ENCODE results near the gene XCL1.
A peak's percentile ranks its signal among the peaks of the same experiment; 100 is the strongest.
"Not testable (repeated sequence)": the region's sequence is repeated elsewhere in the genome, so short reads cannot be mapped to it uniquely, and the experiment has no call there.

The XCL1 gene

DNA sequence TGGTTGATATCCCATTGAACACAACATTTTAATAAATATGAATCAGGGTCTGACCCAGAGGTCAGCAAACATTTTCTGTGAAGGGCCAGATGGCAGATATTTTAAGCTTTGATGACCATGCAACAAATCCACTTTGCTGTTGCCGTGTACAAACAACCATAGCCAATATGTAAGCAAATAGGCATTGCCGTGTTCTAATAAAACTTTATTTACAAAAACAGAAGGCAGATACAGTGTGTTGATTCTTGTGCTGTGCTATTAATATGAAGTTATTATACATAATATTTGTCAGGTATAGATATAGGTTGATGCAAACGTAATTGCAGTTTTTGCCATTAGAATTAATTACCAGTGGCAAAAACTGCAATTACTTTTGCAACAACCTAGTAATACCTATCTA, 8.8 kb upstream of the XCL1 start:
- no peak for DNase-seq (ENCODE audit: low read depth in 2 of 2)

DNA sequence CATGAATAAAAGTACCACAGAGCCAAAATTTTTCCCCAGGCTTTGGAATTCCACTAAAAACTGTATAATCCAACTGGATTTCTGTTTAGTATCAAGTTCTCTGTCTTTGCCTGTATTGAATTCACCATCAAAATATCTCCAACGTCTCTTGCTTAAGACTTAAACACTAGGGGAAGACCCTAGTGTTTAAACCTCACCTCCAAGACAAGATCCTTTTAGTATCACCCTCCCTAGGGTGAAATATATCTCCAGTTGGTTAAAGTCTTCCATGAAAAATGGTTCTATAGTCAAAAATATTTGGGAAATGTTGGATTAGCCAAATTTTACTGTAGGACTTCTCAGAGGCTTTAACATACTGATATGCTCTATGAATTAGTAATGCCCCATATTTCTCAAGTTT, 8.1 kb upstream of the XCL1 start:
- no peak for DNase-seq (ENCODE audit: low read depth in 2 of 2)

DNA sequence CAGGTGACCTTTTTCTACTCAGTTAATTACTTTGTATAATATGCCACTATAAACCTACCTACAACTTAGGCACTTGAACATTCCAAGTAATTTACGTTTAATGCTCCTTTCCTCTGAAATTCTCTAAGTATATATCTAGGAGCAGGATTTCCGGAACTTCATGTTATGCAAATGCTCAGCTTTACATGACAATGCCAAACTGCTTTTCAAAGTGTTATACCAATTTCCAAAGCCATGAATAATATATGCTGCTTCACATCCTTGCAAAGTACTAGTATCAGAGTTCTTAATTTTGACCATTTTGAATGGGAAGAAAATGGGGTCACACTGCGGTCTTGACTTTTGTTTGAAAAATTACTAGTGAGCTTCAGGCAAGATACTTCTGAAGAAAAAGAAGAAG, 5.8 kb upstream of the XCL1 start:
- no peak for DNase-seq (ENCODE audit: low read depth in 2 of 2)

DNA sequence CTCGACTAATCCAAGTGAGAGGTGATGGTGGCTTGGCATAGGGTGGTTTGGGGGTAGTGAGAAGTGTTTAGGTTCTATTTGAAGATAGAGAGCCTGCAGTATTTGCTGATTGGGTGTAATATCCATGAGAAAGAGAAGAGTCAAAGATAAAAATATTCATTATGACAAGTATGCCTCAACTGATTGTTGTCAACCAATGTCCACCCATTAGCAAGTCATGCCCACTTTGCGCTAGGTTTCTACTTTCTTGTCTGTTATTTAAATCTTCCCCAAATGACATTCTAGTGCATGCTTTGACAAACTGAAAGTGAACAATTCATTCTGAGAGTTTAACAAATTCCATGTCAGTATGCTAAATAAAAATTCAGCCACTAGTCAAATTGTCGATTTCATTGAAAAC, 3.8 kb upstream of the XCL1 start:
- no peak for DNase-seq (ENCODE audit: low read depth in 2 of 2)

DNA sequence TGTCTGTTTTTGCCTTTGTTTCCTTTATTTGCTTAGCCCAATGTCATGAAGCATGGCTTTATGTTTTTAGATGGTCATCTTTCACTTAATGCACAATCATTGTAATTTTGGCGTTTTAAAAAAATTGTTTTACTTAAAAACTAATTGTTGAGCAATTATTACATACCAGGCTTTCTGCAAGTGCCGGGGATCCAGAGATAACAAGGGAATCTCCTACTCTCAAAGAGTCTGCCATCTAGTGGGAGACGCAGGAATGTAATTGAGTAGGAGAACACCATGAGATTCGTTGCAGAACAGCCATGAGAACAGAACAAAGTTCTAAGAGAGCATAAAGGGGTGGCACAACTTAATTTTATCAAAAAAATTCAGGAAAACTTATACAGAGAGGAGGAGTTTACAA, 2.2 kb upstream of the XCL1 start:
- not testable (repeated sequence) for DNase-seq (ENCODE audit: low read depth in 2 of 2)

DNA sequence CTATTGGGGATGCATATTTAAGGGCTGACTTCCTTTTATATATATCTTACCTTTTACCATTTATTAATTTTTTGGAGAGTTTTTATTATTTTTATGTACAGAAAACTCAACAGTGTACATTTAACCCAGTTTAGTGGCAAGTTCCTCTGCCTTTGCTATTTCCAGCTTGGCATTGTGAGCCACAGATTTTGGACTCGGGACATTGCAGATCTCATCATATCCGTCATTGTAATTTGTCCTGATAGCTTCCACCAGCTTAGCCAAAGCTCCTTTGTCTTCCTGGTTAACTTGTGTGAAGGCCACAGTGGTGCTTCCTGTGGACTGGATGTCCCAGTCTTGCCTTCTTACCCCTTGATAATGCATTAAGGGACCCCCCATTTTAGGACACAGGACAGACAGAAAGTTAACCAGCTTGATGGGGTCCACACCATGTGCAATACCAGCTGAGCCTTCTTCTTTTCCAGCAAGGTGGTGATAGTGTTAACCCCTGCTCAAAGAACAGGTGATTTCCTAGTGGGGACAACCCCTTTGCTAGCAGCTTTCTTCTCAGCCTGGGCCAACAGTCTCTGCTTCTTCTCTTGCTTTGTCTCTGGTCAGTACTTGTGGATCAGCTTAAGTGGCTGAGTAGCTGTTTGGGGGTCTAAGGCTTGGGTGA, 2.3 kb downstream of the XCL1 start:
- DNase-seq (ENCODE audit: low read depth in 2 of 2): not testable (repeated sequence)

DNA sequence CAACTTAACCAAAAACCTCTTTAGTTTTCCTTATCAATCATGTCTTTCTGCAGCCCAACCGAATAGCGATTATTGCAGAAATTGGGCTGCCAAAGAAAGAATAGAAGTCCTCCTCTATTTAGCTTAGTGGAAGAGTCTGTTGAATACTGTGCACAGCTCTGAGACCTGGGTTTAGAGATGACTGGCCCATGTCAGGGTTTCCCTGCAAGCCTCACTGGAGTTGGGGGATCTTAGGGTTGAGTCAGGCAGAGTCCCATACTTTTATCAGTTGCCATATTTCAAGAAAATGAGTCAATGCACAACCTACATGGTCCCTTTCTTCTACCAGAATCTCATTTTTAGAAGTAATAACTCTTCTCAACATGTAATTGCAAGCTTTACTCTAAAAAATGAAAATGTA, 3.9 kb downstream of the XCL1 start:
- not testable (repeated sequence) for DNase-seq (ENCODE audit: low read depth in 2 of 2)

DNA sequence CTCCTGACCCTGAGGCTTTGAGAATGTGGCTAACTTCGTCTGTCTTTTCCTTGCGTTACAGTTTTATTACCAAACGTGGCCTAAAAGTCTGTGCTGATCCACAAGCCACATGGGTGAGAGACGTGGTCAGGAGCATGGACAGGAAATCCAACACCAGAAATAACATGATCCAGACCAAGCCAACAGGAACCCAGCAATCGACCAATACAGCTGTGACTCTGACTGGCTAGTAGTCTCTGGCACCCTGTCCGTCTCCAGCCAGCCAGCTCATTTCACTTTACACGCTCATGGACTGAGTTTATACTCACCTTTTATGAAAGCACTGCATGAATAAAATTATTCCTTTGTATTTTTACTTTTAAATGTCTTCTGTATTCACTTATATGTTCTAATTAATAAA, 4.6 kb downstream of the XCL1 start:
- not testable (repeated sequence) for DNase-seq (ENCODE audit: low read depth in 2 of 2)

DNA sequence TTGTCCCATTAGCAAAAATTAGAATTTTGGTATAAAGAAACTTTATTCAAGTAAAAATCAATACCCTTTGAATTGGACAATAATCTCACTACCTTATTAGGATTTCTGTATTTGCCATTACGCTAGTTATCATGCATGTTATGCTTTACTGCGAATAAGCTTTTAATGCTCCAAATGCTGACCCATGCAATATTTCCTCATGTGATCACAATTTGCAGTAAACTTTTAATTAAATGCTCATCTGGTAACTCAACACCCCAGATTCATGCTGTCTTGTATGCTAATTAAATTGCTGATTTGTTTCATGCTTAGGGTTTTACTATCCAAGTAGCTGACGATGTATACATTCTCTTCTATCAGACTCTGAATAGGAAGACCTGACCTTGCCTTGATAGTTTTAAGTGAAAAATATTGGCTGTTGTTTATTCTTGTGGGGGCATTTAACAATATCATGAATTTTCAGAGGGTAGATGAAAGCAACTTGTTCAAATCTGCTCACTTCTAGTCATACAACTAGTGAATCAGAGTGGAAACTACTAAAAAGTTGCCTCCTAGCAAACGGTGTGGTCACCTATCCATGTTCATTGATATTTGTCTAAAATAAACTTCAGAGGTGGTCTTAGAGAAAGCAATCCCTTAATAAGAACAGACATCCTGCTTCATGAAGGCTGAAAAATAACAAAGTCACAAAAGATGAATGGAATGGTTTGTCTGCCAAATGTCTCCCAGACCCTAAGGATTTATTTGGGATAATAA, 5.6 kb downstream of the XCL1 start:
- DNase-seq (ENCODE audit: low read depth in 2 of 2): no peak

DNA sequence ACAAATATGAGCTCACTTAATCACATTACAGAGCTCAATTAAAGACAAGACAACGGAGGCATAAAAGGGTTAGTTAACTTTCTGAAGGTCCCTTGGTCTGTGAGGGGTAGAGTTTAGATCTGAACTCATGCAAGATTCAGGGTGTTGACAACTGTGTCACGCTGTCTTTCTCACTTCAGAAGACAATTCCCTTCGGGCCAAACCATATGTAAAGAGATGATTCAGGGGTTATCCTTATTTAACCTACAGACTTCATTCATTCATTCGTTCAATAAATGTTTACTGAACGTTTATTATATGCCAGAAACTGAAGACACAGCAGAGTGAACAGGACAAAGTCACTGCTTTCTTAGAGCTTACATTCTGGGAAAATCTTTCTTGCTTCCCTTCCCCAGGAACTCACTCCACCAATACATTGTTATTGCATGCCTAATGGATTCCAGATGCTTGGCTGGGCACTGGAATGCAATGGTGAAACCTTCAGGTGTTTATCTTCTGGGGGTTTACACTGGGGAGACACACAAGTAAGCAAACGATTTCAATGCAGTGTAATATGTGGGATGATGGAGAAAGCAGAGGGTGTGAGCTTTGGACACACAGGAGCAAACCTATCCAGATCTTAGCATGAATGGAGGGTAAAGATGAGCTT, 6.4 kb downstream of the XCL1 start:
- DNase-seq (ENCODE audit: low read depth in 2 of 2): no peak

DNA sequence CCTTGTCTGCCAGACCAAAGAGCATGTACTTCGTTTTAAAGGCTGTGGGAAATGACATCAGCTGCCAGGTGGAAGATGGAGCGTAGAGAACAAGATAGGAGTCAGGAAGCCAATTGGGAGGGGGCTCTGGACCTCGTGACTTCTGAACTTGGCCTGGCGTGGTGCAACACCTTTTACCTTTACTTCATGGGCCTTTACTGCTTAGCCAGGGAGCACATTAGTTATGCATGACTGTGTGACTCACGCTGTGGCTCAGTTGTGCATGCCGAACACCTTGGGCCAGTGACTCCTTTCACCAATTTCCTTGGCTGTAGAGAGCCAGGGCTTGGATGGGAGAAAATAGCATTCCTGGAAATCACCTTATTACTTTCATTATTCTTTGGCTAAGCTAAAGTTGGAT, 7.2 kb downstream of the XCL1 start:
- DNase-seq (ENCODE audit: low read depth in 2 of 2): no peak

DNA sequence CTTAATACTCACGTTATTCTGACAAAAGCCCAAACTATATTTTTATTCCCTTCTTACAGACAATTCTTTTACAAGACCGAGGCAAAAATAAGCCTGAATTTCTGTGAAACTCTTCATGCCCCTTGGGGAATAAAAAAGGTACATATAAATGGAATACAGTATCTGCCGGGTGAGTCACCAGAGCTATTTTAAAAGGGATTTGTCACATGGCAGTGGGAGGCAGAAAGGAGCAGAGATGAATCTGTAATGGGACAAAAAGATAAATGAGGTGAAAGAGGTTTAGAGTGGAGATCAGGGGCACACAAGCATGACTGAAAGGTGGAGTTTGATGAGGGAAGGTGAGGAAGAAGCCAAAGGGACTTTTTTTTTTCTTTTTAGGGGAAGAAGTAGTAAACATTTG, 8.8 kb downstream of the XCL1 start:
- DNase-seq (ENCODE audit: low read depth in 2 of 2): no peak

DNA sequence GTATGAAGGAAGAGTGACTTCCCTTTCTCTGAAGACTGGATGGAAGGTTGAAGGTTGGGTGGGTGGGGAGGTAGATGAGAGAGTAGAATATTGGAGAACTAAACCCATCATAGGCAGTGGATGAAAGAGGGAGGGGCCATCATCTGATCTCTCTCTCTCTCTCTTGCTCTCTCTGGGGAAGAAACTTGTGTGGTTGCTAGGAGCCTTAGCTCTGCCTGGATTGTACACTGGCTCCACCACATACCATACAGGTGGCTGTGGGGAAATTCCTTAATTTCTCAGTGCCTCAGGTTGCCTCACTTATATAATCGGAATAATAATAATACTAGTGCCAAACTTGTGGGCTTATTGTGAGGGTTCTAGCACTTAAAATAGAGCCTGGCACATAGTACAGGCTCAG, 9.5 kb downstream of the XCL1 start:
- DNase-seq (ENCODE audit: low read depth in 2 of 2): no peak

DNA sequence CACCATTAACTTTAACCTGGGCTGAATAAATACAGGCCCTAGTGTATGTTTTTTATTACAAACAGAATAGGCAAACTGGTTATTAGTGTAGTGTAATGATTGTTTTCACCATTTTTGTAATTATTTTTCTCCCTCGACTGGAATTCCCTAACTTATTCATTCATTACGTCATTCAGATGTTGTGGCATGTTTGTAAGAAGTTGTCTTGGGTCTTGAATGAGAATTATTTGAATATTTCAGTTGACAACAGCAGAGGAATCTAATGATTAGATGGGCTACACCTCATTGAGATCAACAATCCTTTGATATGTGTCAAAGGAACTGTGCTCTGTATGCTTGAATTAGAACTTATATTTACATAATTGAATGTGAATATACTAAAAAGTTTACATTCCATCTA, 12.8 kb downstream of the XCL1 start:
- DNase-seq (ENCODE audit: low read depth in 2 of 2): no peak

DNA sequence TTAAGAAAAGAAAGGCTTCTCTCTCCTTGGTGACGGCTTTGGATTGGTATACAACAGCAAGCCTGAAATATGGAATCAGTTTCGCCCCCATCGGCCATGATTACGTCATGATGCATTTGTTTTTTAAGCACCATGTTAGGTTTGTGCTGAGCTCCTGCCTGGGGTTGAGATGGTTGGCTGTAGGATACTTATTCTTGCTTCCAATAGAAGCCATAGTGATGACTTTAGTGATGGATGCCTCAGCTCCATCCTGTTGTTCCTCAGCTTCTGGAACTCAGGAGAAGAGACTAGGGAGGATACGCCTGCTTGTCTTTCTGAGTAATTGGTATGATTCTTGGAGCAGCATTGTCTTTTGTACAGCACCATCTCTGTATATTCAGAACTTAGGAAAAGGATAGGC, 14.7 kb downstream of the XCL1 start:
- no peak for DNase-seq (ENCODE audit: low read depth in 2 of 2)

DNA sequence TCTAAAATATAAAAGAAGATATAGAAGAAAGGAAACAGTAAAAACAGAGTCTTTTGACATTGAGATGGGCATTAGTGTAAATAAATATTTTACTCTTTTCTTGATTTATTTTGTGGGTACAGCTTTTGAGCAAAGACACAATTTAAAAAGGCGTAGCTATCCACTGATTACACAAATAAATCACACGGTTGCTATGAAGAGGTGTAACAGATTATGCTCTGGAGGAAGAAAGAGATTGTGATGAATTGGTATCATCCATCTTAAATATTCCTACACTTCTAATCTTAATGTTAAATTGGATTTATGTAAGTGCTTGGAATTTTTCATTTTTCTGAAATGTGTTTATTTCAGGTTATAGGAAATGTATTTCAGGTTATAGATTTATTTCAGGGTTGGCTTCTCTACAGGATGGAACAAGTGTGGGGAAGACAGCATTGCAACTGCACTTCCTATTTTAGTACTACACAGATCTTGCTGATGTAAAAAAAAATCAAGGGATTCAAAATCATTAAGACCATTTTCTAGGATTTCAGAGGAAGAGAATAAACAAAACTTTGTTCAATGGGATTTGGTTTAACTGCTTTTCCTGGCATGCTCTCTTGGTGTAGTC, 15.3 kb downstream of the XCL1 start:
- no peak for DNase-seq (ENCODE audit: low read depth in 2 of 2)

DNA sequence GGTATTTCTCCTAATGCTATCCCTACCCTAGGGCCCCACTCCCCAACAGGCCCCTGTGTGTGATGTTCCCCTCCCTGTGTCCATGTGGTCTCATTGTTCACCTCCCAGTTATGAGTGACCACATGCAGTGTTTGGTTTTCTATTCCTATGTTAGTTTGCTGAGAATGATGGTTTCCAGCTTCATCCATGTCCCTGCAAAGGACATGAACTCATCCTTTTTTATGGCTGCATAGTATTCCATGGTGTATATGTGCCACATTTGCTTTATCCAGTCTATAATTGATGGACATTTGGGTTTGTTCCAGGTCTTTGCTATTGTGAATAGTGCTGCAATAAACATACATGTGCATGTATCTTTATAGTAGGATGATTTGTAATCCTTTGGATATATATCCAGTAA, 19.0 kb downstream of the XCL1 start:
- not testable (repeated sequence) for DNase-seq (ENCODE audit: low read depth in 2 of 2)

DNA sequence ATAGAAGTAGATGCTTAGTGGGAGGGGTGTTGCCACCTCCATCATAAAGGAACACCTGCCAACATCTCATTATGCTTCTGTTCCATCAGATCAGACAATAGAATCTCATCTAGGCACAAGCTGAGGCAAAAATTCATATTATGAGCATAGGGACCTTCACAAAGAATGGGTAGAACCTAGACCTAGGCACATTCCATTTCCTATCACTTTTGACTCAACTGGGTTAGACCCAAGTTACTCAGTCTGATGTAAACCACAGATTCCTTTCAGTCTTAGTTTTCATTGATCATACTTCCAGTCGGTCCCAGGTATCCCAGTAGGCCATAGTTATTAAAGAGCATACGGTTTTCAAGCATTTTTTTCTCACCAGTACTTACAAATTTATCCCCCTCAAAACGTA, 21.7 kb downstream of the XCL1 start:
- DNase-seq (ENCODE audit: low read depth in 2 of 2): no peak

DNA sequence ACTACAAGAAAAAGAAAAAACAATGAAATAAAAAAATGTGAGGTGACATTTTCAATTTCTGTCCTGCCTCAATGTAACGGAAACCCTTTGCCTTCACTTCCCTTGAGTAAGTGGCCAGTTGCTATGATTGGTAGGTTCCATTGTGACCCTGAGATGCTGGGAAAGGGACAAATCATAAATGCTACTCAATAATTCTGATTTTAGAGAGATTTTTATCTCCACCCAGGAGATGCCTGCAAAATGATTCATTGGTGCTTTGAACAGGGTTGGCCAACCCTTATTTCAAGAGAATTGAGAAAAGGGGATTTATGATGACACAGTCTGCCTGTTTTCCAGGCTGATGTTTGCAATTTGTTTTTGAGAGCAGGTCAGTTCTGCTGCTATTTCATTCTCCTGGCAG, 22.5 kb downstream of the XCL1 start:
- no peak for DNase-seq (ENCODE audit: low read depth in 2 of 2)

DNA sequence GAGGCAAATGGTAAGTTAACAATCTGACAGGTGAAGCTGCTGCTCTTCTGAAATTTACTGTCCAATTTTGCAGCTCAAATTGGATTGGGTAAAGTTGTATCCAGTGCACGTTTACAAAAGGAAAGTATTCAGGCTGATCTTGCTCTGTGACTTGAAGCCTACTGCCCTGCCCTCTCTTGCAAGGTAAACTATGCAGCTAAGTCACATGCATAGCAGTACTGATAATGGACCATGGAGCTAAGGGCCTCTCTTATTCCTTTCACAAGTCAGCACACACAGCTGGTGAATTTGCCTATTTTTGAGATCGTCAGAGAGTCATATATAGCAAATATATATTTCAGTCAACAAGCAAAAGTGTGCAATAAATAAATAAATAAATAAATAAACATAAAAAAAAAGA, 23.2 kb downstream of the XCL1 start:
- no peak for DNase-seq (ENCODE audit: low read depth in 2 of 2)

DNA sequence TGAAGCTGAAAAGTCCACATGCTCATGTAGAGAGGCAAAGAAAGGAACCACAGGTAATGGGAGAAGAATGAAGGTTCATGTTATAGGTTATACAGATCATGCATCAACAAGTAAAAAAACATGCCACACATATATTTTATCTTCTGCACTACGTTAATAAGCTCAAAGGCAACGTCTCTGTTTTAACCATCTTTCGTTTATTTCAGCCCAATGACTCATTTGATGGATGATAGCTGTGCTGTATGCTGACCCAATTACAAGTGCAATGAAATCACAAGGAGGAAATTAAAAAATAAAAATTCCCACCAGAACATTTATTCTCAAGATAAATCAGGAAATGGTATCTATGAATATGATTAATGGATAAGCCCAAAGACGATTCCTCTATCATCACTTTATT, 24.6 kb downstream of the XCL1 start:
- no peak for DNase-seq (ENCODE audit: low read depth in 2 of 2)

DNA sequence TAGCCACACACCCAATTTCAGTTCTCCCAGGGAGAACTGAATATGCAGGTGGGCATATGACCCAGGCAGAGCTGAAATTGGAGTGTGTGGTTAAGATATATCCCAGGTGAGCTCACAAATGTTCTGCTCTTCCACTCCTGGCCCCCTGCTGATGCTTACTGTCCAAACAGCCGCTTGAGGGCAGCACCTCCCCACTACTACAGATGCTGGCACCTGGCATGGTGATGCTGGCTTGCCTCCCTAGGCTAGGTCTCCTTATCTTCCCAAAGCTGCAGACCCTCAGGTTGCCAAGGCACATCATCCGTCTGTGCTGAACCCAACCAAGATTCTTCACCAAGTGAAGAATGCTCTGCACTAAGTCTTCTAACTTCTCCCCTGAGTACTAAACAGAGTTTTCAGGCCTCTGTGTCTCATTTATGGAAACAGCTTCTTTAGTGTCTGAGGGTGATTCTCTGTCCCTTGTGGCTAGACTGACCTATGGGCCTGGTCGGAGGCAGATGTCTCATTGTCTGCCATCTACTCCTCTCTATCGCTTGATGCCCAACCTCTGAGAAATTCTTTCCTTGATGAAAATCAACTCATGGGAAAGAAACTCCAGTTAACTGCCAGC, 27.2 kb downstream of the XCL1 start:
- DNase-seq (ENCODE audit: low read depth in 2 of 2): peak; percentile 54 to 57

Data from stimulated activated CD8-positive, alpha-beta memory T cell treated with anti-CD3 and anti-CD28 coated beads, Interleukin-2, amount 100 ng/mL, for 48 hours (primary cell).